ENCODE measurements around the gene LPAR2.

The LPAR2 gene

DNA sequence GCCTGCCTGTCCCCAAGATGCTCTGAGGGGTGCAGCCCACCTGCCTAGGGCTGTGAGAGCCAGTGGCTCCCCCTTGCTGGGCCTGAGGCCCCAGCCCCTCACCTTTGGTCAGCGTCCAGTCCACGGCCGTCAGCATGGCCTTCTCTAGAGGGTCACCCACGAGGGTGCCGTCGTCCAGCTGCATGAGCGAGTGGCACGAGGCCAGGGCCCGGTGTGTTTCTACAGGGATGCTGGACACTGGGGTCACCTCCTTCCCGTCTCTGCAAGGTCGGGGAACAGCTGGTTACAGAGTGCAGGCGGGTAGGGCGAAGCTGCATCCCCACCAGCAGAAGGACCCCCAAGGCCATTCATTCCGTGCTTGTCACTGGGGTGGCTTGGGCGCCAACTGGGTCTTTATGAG is 26.4 kb upstream of the LPAR2 start:
- DNase-seq, result no peak

DNA sequence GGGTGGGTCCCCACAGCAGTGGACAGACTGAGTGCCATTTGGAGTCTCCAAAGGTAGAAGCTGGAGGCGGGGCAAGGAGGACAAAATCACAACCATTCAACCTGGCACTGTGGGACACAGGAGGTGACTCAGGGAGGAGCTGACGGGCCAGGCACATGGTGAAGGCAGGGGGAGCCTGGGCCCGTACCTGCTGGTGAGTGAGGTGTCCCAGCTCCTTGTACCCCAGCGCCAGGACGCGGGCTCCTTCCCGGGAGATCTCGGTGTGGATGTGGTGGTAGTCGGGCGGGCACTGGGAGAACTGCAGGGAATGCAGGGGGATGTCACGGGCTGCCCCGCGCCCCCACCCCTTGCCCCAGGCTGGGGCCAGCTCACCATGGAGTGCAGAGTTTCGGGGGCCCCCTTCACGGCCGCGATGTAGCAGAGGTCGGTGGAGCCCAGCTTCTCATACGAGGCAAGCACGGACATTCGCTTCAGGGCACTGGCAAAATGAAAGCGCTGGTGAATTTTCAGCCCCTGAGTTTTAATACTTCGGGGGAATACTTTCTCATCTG is 25.7 kb upstream of the LPAR2 start:
- no peak for DNase-seq

- DNase-seq, result no peak
Measured at GRCh38 chr19:19652482-19653295, 24.7 kb upstream of the LPAR2 start.

DNA sequence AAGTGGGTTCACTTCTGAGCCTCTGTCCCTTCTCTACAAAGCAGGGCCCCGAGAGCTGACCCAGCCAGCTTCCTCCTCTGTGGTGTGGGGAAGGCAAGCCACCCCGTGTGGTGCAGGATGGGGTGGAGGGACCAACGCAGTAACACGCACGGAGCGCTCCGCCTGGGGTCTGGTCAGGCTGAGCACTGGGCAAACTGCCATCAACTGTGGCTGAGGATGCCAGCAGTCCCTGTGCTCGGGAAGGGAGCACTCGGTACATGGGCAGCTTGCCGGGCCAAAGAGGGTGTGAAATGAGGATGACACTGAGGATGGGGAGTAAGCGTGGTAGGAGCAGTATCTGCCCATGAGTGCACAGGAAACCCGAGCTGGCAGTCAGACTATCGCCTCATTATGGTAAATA is 23.1 kb upstream of the LPAR2 start:
- peak in 38 of 56 donors; percentile 15 to 75 (median 46) for DNase-seq

DNA sequence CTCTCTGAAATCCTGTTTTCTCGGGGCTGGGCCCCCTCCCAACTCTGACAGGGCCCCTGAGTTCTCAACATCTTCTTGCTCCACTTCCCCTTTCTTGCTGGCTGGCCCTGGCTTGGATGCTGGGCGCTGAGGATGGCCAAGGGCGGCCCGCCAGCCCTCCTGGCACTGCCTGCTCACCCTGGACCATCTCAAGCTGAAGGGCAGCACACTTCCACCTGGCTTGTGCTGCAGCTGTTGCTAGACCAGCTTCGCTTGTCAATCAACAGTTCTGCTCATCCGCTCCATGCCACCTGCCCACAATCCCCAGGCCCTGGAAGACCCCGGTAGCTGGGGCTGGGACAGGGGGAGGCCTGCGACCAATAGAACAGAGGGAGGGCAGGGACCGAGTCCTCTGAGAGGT is 22.3 kb upstream of the LPAR2 start:
- DNase-seq, result peak in 9 of 56 donors; percentile 10 to 28 (median 21)

GRCh38 chr19:19649580-19649995 is 21.6 kb upstream of the LPAR2 start:
- no peak for DNase-seq

DNA sequence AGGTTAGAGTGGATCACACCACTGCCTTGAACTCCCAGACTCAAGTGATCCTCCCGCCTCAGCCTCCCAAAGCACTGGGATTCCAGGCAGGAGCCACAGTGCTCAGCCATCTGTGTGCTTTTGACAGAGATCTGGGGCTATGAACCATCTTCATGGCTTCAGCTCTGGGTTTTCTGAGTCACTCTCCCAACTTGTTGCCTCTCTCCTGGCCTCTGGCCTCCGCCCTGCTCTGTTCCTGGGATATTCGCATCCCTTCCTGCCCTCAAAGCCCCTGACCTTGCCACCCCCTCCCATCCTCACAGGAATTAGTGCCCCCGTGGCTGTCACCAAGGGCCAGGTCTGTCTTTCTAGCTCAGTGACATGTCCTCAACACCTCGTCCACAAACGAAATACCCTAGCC is 21.1 kb upstream of the LPAR2 start:
- no peak for DNase-seq

GRCh38 chr19:19647037-19647835 is 19.2 kb upstream of the LPAR2 start:
- DNase-seq, result no peak

GRCh38 chr19:19645233-19645870 is 17.3 kb upstream of the LPAR2 start:
- no peak for DNase-seq

GRCh38 chr19:19644054-19644388 is 16.0 kb upstream of the LPAR2 start:
- no peak for DNase-seq

- DNase-seq, result peak in 41 of 56 donors; percentile 6 to 80 (median 37)
Measured at GRCh38 chr19:19643158-19644053, 15.4 kb upstream of the LPAR2 start, which contains the start of gene GMIP. Gene GMIP (minus strand): TSS chr19:19643657. CDS start chr19:19643529, 128 bp downstream.

GRCh38 chr19:19642506-19643157 is 14.6 kb upstream of the LPAR2 start:
- DNase-seq, result peak in 1 of 56 donors; percentile 41

DNA sequence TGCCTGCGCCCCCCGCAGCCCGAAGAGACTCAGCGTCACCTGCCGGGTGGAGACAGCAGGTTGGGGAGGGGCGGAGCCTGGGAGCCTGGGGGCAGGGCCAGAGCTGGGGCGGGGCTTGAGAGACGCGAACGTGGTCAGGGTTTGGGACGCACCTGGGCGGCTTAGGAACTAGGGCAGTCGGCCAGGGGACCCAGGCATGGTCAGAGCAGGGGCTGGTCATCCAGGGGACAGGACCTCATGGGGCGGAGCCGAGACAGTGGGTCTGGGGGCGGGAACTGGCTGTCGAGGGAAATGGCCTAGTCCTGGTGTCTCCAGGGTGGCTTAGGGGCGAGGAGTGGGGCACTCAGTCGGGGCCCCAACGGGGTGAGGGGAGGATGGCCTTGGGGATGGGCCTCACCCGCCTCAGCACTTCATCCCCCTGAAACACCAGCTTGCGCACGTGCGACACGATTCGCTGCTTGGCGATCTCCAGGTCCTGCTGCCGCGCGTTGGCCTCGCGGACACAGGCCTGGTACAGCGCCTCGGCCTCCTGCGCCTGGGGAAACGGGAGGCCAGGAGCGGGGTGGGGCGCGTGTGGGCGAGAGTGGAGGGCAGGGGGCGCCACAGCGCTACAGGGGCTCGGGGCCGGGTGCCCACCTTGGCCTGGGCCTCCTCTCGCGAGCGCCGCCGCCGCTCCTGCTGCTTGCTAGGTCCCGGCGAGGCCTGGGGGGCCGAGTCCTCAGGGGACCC is 9.7 kb upstream of the LPAR2 start:
- no peak for DNase-seq

- no peak for DNase-seq
Measured at GRCh38 chr19:19637186-19637522, 9.1 kb upstream of the LPAR2 start.

GRCh38 chr19:19636573-19637185 is 8.7 kb upstream of the LPAR2 start:
- DNase-seq, result no peak

- DNase-seq, result no peak
Measured at GRCh38 chr19:19635313-19635702, 7.3 kb upstream of the LPAR2 start.

DNA sequence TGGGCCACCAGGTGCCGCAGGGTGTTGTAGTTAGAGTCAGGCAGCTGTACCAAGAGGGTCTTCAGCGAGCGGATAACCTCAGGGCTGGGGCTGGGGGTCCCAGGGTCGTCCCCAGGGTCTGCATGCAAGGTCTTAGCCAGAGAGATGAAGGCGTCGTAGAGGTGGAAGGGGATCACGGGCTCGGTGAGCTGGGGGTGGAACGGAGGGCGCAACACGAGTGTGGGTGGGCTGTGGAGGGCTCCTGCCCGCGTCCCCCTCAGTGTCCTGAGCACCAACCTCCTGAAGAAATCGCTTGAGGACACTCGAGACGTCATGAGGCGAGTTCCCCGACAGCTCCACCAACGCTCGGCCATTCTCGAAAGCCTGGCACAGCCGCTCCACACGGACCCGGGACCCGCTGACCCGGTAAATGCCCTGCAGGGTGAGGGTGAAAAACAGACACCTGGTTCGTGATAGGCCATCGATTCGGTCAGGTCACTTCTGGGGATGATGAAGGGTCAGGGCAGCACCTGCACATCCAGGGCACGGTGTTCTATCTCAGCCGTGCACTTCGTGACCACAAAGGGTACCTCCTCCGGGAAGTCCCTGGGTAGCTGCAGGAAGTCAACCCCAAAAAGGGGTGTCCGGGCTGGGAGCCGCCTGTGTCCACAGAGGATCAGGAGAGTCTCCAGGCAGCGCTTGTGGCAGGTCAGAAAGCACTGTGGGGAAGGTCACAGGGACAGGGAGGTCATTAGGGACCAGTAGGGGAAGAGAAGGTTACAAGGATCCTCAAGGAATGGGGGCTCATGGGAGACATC is 6.7 kb upstream of the LPAR2 start:
- DNase-seq, result no peak

Data from amygdala (tissue), 56 donors.